SK-N-SH treated with all-trans-retinoic acid at 6 μM for 48 hours (cell line): ENCODE results near the gene ADARB2.

Experiments
- ARNTL ChIP-seq: fragments of 450-650 bp; formaldehyde crosslinking; IDR thresholded peaks from 2 replicates; pipeline ENCODE4 v1.5.0; 2020; ENCODE audit warnings: low read depth, mild to moderate bottlenecking, moderate library complexity, borderline replicate concordance
- GLIS3 ChIP-seq: fragments of 250-450 bp; sonication (Bioruptor Pico); IDR thresholded peaks from 2 replicates; pipeline ENCODE4 v1.5.0; 2020; ENCODE audit warnings: mild to moderate bottlenecking, moderate library complexity
- PATZ1 ChIP-seq: fragments of 250-450 bp; sonication (Bioruptor Pico); IDR thresholded peaks from 2 replicates; pipeline ENCODE4 v1.8.0; 2020; ENCODE audit warnings: mild to moderate bottlenecking, moderate library complexity, borderline replicate concordance
- TSHZ2 ChIP-seq: fragments of 250-450 bp; sonication (Bioruptor Pico); IDR thresholded peaks from 2 replicates; pipeline ENCODE4 v1.5.0; 2020; ENCODE audit warnings: mild to moderate bottlenecking, moderate library complexity
- ZFP3 ChIP-seq: fragments of 250-450 bp; sonication (Bioruptor Pico); IDR thresholded peaks from 2 replicates; pipeline ENCODE4 v1.5.0; 2020; ENCODE audit warnings: mild to moderate bottlenecking, moderate library complexity
- ZFP30 ChIP-seq: fragments of 450-650 bp; formaldehyde crosslinking; IDR thresholded peaks from 2 replicates; pipeline ENCODE4 v1.5.0; 2022; ENCODE audit warnings: mild to moderate bottlenecking, moderate library complexity
- ZNF565 ChIP-seq: fragments of 450-650 bp; formaldehyde crosslinking; conservative IDR thresholded peaks from 2 replicates; pipeline ENCODE4 v1.5.0; 2020; ENCODE audit warnings: low read depth, mild to moderate bottlenecking, moderate library complexity

GRCh38 chr10:1551636-1552338, 185.5 kb downstream of the ADARB2 start:
- no peak for TF ChIP-seq PATZ1 (CRISPR knock-in tag)
- TF ChIP-seq ZFP3 (CRISPR knock-in tag), result no peak
- no peak for TF ChIP-seq TSHZ2 (CRISPR knock-in tag)
- TF ChIP-seq ARNTL (CRISPR knock-in tag), result no peak
- TF ChIP-seq ZNF565, result no peak
- no peak for TF ChIP-seq ZFP30 (CRISPR knock-in tag)
- TF ChIP-seq GLIS3 (CRISPR knock-in tag), result no peak
